DMS114 treated with DMSO at 0.1 percent for 48 hours (cell line): ENCODE results near the gene KCNIP4.

Source experiments
- DNase-seq: peaks from one replicate; lab custom pipeline; 2025; ENCODE audit not compliant: unreplicated experiment; lab: John Stamatoyannopoulos, UW

The KCNIP4 gene

GRCh38 chr4:21856301-21856700 is 92.3 kb downstream of the KCNIP4 start:
- DNase-seq = no peak

DNA sequence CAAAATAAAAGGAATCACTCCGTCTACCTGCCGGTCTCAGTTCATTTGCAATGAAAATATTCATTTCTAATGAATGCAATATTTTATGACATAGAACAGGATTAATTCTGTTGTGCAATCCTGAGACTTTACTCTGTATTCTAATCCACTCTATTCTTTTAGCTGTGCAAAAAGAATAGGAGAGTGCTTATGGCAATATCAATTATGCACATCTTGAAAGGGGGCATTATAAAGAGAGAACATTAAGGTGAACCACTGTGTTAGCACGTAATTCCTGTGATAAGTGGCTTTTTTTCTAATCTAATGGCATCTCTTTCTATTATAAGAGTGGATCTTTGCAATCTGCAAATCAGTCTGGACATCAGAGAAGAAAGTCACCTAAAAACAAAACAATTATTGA is 99.5 kb downstream of the KCNIP4 start:
- DNase-seq = no peak

DNA sequence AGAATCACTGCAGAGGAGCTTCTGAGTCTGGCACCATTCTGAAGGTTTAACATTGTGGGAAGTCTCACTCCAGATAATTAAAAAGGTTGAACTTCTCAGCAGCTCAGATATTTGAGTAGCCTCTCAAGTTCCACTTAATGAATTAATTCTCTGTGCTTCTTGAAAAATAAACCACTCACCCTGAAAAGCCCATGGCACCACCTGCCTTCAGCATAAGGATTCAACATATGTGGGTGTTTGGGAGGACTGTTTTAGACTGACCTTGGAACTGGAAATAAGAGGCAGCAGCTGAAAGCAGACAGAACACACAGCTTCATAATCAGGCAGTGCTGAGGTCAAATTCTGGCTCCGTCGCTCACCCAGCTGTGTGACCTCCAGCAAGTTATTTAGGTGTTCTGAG is 100.6 kb downstream of the KCNIP4 start:
- DNase-seq = no peak

GRCh38 chr4:21845663-21846062 is 102.9 kb downstream of the KCNIP4 start:
- no peak for DNase-seq

GRCh38 chr4:21835712-21836111 is 112.9 kb downstream of the KCNIP4 start:
- no peak for DNase-seq

DNA sequence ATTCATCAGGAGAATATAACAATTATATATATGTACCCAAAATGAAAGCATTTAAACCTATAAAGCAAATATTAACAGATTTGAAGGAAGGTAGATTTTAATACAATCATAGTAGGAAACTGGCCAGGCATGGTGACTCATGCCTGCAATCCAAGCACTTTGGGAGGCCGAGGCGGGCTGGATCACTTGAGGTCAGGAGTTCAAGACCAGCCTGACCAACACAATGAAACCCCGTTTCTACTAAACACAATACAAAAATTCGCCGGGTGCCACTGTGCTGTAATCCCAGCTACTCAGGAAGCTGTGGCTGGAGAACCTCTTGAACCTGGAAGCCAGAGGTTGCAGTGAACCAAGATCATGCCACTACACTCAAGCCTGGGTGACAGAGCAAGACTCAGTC is 118.3 kb downstream of the KCNIP4 start:
- DNase-seq = no peak

- no peak for DNase-seq
Observed at GRCh38 chr4:21827575-21827974, 121.0 kb downstream of the KCNIP4 start.

DNA sequence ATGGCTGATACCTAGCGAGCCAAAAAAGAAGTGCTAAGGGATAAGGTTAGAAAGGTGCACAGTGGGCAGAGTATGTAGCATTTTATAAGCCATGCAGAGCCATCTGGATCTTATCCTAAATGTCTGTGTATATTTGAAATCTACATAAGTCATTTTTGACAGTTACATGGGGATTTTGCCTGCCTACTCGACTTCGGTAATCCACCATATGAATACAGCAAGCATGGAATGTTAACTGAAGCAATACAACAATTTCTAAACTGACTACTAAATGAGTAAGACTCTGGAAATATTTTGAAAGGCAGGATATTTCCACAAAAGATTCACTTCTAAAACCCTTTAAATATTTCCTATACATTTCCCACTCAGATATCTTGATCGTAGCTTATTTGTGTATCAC is 122.5 kb downstream of the KCNIP4 start:
- DNase-seq = no peak

GRCh38 chr4:21819086-21819485 is 129.5 kb downstream of the KCNIP4 start:
- no peak for DNase-seq

GRCh38 chr4:21815651-21816377 is 132.8 kb downstream of the KCNIP4 start:
- no peak for DNase-seq

- DNase-seq = no peak
Observed at GRCh38 chr4:21811565-21811964, 137.0 kb downstream of the KCNIP4 start.

DNA sequence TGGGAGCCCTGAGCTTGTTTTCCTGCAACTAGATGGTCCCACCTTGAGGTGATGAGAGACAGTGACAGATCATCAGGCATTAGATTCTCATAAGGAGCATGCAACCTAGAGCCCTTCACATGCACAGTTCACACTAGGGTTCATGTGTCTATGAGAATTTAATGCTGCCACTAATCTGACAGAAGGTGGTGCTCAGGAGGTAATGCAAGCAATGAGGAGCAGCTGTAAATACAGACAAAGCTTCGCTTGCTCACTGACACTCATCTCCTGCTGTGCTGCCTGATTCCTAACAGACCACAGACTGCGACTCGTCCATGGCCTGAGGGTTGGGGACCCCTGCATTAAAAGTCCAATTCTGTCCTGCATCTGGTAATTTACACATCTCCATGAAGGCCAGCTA is 141.6 kb downstream of the KCNIP4 start:
- no peak for DNase-seq

DNA sequence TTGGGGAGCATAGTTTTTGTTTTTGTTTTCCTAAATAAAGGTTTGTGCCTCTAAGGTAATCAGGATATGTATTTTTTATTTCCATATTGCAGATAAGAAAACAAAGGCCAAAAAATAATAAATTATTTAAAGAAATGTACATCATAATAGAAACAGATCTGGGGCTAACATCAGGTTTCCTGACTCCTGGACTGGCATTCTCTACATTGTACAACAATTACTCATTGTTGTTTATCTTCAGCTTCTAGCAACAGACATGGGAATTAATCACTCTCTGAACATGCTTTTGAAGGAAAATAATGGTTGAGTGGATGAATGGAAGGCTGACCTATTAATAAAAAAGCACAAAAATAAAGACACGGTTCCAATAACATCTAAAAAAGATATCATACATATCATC is 146.2 kb downstream of the KCNIP4 start:
- DNase-seq = no peak

GRCh38 chr4:21801661-21802385 is 146.7 kb downstream of the KCNIP4 start:
- no peak for DNase-seq

GRCh38 chr4:21795091-21795490 is 153.5 kb downstream of the KCNIP4 start:
- no peak for DNase-seq

GRCh38 chr4:21792736-21793135 is 155.8 kb downstream of the KCNIP4 start:
- DNase-seq = no peak

DNA sequence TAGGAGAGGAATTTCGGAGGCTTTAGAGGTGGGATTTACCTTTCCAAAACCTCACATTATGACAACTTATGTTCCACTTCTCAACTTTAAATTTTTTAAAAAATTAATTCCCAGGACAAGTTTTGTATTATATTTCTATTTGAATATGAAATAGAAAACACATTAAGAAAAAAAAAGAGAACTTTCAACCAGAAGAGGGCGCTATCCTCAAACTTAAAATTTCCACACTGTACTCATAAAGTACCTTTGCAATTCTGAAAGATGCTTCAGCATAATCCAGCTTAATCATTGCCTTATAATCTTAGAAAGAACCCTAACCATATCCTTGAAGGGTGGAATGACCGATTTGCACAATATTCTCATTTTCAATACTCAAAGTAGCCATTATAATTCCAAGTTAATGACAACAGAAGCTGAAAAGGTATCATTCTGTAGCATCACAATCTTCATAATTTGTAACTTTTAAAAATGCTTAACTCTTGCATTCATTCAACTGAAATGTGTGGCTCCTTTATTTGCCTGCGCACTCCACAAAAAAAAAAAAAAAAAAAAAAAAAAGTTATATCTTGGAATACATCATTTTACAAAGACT is 158.0 kb downstream of the KCNIP4 start:
- DNase-seq = peak; percentile 9

DNA sequence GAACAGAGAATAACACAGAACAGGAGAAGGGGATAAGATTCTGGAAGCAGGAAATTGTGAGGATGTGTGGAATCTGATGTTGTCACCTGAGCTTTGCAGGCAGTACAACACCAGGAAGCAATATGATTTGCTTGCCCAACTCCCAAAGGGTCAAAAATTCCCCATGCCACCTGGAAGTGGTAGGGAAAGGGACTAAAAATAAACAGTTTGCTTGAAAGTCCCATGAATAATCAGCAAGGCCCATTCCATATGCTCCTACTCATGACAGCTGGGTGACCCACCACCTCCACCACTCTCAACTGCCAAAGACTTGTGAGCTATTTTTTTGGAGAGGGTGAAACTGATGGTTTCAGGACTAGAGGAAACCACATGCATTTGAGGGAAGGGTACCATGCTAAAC is 168.4 kb downstream of the KCNIP4 start:
- DNase-seq = no peak

DNA sequence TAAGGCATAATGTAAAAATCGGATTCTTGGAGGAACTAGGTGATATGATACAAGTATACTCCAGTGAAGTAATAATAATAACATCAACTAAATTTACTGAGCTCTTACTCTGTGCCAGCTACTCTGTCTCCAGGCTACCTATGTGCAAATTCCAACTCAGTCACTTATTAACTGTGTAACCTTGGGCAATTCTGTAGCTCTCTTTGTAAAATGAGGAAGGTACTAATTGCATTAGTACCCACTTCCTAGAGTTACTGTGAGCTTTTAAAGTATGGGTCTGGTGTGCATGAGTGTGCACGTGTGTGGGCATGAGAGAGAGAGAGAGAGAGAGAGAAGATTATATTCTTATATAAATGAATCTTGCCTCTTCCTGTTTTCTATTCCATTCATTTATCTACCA is 169.9 kb downstream of the KCNIP4 start:
- no peak for DNase-seq

DNA sequence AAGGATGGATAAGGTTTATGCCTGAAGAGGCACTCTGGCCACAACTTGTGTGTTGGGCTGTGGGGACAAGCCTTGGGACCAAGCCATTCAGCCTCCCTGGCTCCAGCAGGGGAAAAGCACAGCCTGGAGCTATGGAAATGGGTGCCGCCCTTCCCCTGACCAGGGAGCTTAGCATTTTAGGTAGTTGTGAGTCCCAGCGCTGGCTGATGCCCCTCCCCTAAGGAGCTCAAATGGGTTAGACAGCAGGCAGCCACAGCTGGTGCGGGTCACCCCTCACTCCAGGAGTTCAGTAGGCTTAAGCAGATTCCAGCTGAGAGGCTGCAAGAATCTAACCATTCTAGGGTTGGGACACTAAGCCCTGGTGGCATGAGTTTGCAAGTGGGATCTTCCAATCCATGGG is 172.9 kb downstream of the KCNIP4 start:
- no peak for DNase-seq

GRCh38 chr4:21769404-21770147 is 179.0 kb downstream of the KCNIP4 start:
- DNase-seq = no peak
